Skeletal muscle tissue (tissue), 5 donors: Measurements from ENCODE around the gene TNFAIP6. TPM values are rescaled to one million over a fixed set of nuclear protein-coding genes. Genes with fewer than 3 reads are reported as not detected.
"Not testable (repeated sequence)": the region's sequence is repeated elsewhere in the genome, so short reads cannot be mapped to it uniquely, and the experiment has no call there.

Experiments
- H3K27ac ChIP-seq: one replicate; pipeline ENCODE4 v1.7.0; 2013; ENCODE audit warnings: mild to moderate bottlenecking, low read depth, low read length, inconsistent platforms
- H3K27me3 ChIP-seq, 3 donors: one replicate each; pipeline ENCODE4 v1.7.0; 2013; ENCODE audit warnings: low read length in 3 of 3; ENCODE audit not compliant: control insufficient read depth in 3 of 3, insufficient read depth in 3 of 3
- H3K36me3 ChIP-seq, 3 donors: one replicate each; pipeline ENCODE4 v1.7.0; 2013; ENCODE audit warnings: low read length in 3 of 3; ENCODE audit not compliant: control insufficient read depth in 3 of 3, insufficient read depth in 3 of 3
- H3K4me1 ChIP-seq, 3 donors: one replicate each; pipeline ENCODE4 v1.7.0; 2013; ENCODE audit warnings: low read length in 3 of 3, mild to moderate bottlenecking in 3 of 3; ENCODE audit not compliant: control insufficient read depth in 3 of 3, insufficient read depth in 3 of 3
- H3K4me3 ChIP-seq, 3 donors: one replicate each; pipeline ENCODE4 v1.7.0; 2013; ENCODE audit warnings: low read length in 3 of 3
- H3K9ac ChIP-seq, 3 donors: one replicate each; pipeline ENCODE4 v1.7.0; 2013; ENCODE audit warnings: low read length in 3 of 3, mild to moderate bottlenecking in 3 of 3, moderate library complexity in 2 of 3, low read depth in 1 of 3
- H3K9me3 ChIP-seq, 3 donors: one replicate each; pipeline ENCODE4 v1.7.0; 2013; ENCODE audit warnings: low read length in 3 of 3; ENCODE audit not compliant: control insufficient read depth in 3 of 3
- small RNA-seq: library from RNA; depleted of rRNA; stranded (forward); fragments of <200 nt; gene quantifications from one replicate; pipeline ENCODE3, GENCODE V24; 2014
- total RNA-seq: library from RNA; depleted of rRNA; stranded (reverse); fragments of >200 nt; gene quantifications from one replicate; pipeline ENCODE4 v1.2.3, GENCODE V29; 2014
- donor health status: Osteomylitis.

Gene TNFAIP6
- total RNA-seq, 1 donor from 2014 or later = 13.0 TPM

- peaks cover 0 to 11% (median 7%) of the 10 kb centered on the region in 3 donors for H3K4me1 ChIP-seq
- peaks cover 7 to 28% (median 17%) of the 10 kb centered on the region in 3 donors for H3K36me3 ChIP-seq
- peak within 1 kb of the TSS; percentile 92 to 96 (median 96) for H3K4me3 ChIP-seq
- peak within 1 kb of the TSS; percentile 92 for H3K27ac ChIP-seq
- H3K9me3 ChIP-seq = no peaks in the 10 kb centered on the region
- peak within 1 kb of the TSS; percentile 92 to 99 (median 94) for H3K9ac ChIP-seq
- no peaks in the 10 kb centered on the region for H3K27me3 ChIP-seq
These were observed 52.5 kb downstream of the TNFAIP6 start, which contains the start of gene RIF1 for GRCh38 chr2:151409601-151410484. Gene RIF1 (plus strand): TSS chr2:151409902. CDS start chr2:151410424, 522 bp downstream.

GRCh38 chr2:151410485-151410834 is 53.1 kb downstream of the TNFAIP6 start:
- H3K4me1 ChIP-seq = peaks cover 0 to 11% (median 7%) of the 10 kb centered on the region in 3 donors
- peak overlapping the region; percentile 92 for H3K27ac ChIP-seq
- peak overlapping the region; percentile 92 to 99 (median 94) for H3K9ac ChIP-seq
- peak overlapping the region; percentile 92 to 96 (median 96) for H3K4me3 ChIP-seq
- H3K9me3 ChIP-seq = no peaks in the 10 kb centered on the region
- no peaks in the 10 kb centered on the region for H3K27me3 ChIP-seq
- H3K36me3 ChIP-seq = peaks cover 7 to 30% (median 18%) of the 10 kb centered on the region in 3 donors

- no peaks in the 10 kb centered on the region for H3K27me3 ChIP-seq
- no peak overlapping the region for H3K27ac ChIP-seq
- H3K36me3 ChIP-seq = peaks cover 23 to 67% (median 60%) of the 10 kb centered on the region in 3 donors
- no peaks in the 10 kb centered on the region for H3K4me1 ChIP-seq
- no peaks in the 10 kb centered on the region for H3K9me3 ChIP-seq
- no peak overlapping the region for H3K9ac ChIP-seq
- no peak overlapping the region for H3K4me3 ChIP-seq
These were observed 60.3 kb downstream of the TNFAIP6 start for GRCh38 chr2:151417650-151418049.

GRCh38 chr2:151421681-151422080 is 64.3 kb downstream of the TNFAIP6 start:
- H3K27me3 ChIP-seq = not testable (repeated sequence)

GRCh38 chr2:151422917-151423439 is 65.6 kb downstream of the TNFAIP6 start:
- H3K4me1 ChIP-seq = no peaks in the 10 kb centered on the region
- H3K27me3 ChIP-seq = no peaks in the 10 kb centered on the region
- H3K4me3 ChIP-seq = no peak overlapping the region
- no peak overlapping the region for H3K9ac ChIP-seq
- no peak overlapping the region for H3K27ac ChIP-seq
- H3K9me3 ChIP-seq = no peaks in the 10 kb centered on the region
- H3K36me3 ChIP-seq = peaks cover 20 to 37% (median 32%) of the 10 kb centered on the region in 3 donors

More at GRCh38 chr2:151421681-151422080, 64.3 kb downstream of the TNFAIP6 start:
- not testable (repeated sequence) for H3K9me3 ChIP-seq, H3K9ac ChIP-seq, H3K4me1 ChIP-seq, H3K4me3 ChIP-seq, H3K27ac ChIP-seq
- H3K36me3 ChIP-seq = peaks cover 23 to 49% (median 45%) of the 10 kb centered on the region in 3 donors

GRCh38 chr2:151423760-151424159 is 66.4 kb downstream of the TNFAIP6 start:
- no peak overlapping the region for H3K9ac ChIP-seq
- no peak overlapping the region for H3K4me3 ChIP-seq
- H3K9me3 ChIP-seq = no peaks in the 10 kb centered on the region
- H3K27ac ChIP-seq = no peak overlapping the region
- H3K4me1 ChIP-seq = no peaks in the 10 kb centered on the region
- no peaks in the 10 kb centered on the region for H3K27me3 ChIP-seq
- H3K36me3 ChIP-seq = peaks cover 20 to 32% (median 30%) of the 10 kb centered on the region in 3 donors

Small RNA genes within 50 kb of the gene (small RNA-seq; reads per million reads assigned to genes)
- not detected for gene MIR4773-1
- not detected for gene RN7SL124P

Other genes starting within 250 kb of the TNFAIP6 start
- gene RBM43, start 95.7 kb upstream of the TNFAIP6 start, total RNA-seq = 6.3 TPM
- 5.7 TPM for gene NMI, start 67.9 kb upstream of the TNFAIP6 start, total RNA-seq
- 30.3 TPM for gene RIF1, start 52.3 kb downstream of the TNFAIP6 start, total RNA-seq